Activated naive CD4-positive, alpha-beta T cell treated with anti-CD3 and anti-CD28 coated beads, Interleukin-2, amount 50 U/mL, for 16 hours (primary cell): ENCODE results near the gene HOXC5.
A peak's percentile ranks its signal among the peaks of the same experiment; 100 is the strongest.

Source experiments
- DNase-seq: peaks from one replicate; pipeline ENCODE4 v3.0.0-alpha.2; 2020

The HOXC5 gene

DNA sequence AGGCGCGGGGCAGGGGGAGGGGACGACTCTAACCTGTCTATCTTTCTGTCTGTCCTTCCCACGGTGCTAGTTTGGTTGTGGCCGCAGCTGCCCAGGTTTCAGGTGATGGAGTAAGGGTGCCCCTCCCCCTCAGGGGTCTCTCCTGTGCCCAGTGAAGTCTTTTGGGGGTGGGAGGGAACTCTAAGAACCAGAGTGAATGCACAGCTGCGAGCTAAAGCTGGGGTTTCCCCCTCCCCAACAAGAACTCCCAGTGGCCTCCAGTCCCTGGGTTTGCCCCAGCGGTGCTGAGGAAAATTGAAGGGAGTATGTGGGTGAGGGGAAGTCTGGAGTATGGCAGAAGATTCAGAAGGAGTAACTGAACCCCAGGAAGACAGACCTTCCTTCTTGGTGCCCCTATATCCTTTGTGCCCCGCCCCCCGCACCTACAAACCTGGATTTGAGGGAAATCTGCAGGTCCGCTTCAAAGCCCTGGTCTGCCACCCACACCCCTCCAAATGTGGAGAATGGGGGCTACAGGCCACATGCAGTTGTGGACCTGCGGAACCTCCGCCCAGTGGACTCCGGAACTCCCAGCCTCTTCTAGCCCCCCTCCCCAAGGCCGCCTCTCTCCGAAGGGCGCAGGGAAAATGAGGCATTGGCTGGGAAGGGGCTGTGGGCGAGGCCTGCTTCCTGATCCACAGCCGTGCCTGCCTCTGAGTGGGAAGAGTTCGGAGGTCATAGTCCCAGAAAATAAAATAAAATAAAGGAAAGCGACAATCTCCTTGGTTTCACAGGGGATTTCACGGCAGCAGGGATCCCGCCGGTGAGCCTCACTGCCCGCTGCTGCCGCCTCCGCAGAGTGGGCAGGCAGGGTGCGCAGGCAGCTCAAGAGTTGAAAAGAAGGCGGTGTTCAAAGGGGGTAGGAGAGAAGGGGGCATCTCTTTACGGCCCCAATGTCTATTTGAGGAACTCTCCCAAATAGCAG is 36.3 kb upstream of the HOXC5 start:
- DNase-seq = no peak

DNA sequence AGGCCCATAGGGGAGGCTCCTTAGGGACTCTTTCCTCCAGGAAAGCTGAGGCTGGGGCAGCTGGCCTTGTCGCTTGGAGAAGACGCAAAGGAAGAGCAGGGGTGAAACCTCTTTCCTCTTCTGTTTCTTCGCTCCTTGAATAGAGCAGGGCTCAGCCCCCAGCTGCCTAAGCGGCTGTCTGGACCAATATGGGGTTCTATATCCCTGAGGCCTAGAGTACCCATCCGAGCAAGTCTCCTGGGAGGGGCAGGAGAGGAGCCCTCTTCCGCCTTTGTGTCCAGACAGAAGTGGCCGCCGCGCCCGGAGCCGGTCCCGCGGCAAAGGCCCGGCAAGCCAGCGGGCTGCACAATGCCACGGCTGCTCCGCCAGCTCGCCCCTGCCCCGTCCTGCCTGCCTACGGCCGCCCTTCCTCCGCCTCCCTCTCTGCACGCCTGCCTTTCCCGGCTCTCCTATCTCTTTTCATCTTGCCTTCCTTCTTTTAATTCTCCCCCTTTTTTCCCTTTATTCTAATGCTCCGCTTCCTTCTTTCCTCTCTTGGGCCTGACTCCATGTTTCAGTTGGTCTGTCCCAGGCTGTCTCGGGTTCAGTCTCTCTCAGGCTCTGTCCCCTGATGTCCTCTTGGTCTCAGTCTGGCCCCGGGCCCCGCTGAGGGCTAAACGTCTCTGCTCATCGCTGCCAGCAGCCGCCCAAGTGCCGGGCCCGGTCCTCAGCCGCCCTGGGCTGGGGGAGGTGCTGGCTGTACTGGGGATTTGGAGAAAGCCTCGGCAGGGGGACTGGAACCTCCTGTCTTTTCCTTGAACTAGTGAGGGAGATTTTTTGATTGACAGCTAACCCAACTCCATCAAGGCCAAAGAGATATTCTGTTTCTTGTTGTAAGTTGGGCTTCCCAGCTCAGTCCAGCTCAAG is 35.4 kb upstream of the HOXC5 start:
- DNase-seq = no peak

DNA sequence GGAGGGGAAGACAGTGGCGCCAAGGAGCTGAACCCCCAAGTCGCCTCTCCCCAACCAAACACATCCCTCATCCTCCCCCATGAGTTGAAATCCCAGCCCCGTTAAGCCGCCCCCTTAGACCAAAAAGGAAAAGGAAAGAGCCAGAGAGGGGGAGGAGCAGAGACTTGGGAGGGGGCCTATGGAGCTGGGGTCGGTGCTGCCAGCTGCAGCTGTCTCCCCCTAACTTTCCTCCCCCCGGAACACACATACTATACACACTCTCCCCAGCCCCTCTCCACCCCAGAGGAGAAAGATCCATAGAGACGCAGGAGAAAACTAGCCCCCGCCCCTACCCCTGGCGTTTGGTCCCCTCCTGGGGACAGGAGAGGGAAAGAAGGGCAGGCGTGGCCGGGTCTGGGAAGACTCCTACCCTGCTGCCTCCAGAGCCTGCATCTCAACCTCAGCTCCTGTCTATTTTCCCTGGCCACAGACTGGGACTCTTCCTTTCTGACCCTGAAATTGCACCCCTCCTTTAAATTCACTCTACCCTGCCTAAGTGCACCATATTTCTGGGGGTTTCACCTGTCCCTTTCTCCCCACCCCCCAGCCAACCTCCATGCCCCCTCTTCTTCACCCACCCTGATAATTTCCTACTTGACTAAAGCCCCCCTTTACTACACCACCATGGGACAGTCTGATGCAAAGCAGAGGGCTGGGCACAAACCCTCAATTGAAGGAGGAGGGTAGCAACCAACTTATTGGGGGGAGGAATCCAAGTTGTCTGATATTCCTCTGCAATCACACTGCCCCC is 34.5 kb upstream of the HOXC5 start:
- DNase-seq = no peak

DNA sequence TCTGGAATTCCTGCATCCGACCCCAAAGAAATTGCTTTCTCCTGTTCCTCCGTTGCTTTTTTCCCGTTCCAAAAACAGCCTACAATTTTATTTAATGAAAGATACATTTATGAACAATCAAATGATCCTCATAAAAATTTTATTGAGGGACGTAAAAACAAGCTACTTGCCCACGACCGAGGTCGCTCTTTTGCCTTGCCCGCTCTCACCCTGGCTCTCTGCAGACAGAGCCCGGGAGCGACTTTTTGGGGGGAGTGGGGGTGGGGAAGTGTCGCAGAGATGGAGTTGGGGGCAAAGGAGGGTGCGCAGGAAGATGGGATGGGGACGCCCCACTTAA is 34.0 kb upstream of the HOXC5 start:
- no peak for DNase-seq

DNA sequence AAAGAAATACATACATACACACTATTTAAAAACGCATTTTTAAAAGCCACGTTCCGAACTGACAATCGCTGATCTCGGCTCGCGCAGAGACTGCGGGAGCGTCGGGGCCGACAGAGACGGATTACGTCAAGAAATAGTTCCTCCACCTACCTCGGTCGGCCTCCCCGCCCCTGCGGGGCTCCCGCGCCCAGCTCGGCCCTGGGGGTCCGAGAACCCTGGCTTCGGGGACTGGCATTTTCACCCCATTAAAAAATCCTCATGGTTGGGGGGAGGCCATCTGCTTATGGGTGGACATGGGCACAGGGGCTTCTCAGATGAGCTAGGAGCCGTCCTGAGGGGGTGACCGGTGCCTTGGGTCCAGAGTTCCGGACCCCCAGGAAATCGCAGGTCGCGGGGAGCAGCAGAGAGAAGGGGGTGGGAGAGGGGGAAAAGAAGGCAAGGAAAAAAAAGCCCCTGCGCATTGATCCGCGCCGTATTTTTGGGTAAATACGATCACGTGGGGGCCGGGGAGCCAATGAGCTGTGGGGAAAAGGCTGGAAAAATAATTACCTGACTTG is 33.2 kb upstream of the HOXC5 start:
- no peak for DNase-seq

DNA sequence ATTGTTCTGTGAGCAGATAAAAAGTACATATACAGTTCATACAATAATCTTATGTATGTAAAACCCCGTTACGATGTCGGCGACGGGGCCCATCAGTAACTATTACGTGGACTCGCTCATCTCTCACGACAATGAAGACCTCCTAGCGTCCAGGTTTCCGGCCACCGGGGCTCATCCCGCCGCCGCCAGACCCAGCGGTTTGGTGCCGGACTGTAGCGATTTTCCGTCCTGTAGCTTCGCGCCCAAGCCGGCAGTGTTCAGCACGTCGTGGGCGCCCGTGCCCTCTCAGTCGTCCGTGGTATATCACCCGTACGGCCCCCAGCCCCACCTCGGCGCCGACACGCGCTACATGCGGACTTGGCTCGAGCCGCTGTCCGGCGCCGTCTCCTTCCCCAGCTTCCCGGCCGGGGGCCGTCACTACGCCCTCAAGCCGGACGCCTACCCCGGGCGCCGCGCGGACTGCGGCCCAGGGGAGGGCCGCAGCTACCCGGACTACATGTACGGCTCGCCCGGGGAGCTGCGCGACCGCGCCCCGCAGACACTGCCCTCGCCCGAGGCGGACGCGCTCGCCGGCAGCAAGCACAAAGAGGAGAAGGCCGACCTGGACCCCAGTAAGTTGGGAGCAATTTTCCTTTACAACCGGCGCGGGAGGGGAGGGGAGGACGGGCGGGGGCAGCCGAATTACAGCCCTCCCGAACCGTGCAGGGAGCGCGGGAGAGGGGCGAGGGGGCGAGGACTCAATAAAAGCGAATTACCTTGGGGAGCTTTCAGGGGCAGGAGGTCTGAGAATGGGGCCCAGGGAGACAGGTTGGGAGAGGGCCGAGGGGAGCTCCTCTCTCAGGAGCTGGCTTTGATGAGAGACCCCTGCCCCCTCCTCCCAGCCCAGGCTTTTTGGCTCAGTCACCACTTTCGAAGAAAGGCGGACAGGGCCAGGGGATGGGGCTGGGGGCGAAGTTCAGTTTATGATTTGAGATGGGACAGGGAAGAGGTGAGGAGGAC is 32.4 kb upstream of the HOXC5 start, which contains the start of gene HOXC9:
TSS of gene HOXC9 (plus strand) at position 46 of the 999 bp plus-strand sequence. CDS start at position 74, 28 bp downstream.
- DNase-seq = no peak

DNA sequence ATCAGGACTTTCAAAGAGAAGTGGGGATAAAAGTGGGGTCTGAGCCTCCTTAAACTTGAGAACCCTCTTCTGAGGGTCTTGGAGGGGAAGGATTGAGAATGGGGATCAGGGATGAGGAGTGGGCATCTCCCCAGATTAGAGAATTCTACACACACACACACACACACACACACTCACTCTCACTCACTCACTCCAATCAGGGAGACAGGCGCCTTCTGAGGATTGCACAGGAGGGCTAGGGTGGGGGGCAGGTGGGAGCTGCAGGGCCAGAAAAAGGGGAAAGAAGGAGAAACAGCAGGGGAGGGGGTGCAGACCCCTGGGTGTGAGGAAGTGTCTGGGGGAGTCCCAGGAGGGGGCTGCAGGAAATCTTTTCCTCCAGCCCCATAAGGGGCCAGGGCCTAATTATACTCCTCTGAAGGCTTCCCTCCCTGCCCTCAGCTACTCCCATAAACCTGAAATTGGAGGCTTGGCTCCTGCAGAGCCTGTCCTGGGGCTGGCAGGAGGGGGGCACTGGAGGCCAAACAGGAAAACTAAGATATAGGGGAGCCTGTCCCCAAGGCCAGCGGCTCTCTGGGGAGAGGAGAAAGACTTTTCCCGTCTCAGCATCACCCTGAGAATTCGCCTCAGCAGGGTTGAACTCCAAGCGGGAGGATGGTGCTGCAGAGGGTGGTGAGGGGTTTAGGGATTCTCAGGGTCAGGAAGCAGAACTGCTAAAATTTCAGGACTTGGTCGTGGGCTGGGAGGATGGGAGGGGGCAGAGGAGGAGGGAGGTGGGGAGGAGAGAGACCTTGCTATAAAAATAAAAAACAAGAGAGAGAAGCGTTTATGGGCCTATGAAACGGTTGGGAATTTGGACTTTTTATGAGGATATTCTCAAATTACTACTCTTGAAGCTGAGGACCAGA is 31.3 kb upstream of the HOXC5 start:
- no peak for DNase-seq

DNA sequence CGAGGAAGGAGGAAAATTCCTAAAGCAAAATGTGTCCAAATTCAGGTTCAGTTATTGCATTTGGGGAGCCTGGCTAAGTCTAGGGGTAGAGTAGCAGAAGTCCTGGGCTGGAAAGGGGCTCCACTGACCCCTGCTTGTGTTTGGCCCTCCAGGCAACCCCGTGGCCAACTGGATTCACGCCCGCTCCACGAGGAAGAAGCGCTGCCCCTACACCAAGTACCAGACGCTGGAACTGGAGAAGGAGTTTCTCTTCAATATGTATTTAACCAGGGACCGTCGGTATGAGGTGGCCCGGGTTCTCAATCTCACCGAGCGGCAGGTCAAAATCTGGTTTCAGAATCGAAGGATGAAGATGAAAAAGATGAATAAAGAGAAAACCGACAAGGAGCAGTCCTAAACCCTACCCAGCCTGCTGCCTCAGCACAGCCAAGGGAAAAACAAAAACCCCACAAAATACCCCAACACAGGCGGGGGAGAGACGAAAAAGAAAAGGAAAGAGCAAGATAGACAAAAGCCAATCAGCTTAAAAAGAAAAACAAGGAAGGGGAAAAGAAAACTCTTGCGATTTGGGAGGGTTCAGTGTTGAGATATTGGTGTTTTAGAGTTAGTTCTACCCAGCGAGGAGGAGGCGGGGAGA is 30.5 kb upstream of the HOXC5 start:
- no peak for DNase-seq

DNA sequence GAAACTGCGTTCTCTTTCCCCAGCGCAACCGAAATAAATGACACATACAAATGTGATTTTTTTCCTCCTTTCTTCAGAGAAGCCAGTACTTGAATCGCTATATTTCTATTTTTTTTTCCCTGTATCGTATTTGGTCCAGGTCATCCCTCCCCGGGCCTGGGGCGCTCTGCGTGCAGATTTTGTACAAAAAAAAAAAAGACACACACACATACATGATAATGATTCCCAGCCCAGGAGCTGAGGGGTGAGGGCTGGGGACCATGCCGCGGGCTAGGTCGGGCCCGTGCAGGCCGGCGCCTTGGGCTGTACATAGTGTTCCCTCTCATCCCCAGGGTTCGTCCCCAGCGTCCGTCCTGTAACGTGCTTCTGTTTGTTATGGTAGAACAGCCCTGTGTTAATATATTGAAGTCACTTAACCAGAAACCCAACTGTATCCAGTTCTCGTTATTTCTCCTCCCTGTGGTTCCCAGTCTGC is 29.9 kb upstream of the HOXC5 start:
- DNase-seq = no peak

DNA sequence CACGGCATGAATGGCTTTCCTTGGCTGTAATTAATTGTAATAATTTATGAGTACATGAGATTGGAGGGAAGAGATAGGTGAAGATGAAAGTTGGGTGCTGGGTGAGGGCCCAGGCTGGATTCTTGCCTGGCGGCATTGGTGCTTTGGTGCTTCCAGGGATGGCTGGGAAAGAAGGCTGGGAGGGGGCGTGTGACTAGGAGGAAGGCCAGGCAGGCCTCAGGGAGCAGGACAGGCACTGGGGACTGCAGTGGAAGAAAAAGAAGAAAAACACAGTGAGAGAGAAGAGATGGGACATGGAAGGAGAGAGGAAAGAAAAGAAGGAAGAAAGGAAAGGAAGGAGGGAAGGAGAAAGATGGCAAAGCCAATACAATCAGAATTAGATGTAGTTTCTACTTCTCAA is 29.2 kb upstream of the HOXC5 start:
- no peak for DNase-seq

DNA sequence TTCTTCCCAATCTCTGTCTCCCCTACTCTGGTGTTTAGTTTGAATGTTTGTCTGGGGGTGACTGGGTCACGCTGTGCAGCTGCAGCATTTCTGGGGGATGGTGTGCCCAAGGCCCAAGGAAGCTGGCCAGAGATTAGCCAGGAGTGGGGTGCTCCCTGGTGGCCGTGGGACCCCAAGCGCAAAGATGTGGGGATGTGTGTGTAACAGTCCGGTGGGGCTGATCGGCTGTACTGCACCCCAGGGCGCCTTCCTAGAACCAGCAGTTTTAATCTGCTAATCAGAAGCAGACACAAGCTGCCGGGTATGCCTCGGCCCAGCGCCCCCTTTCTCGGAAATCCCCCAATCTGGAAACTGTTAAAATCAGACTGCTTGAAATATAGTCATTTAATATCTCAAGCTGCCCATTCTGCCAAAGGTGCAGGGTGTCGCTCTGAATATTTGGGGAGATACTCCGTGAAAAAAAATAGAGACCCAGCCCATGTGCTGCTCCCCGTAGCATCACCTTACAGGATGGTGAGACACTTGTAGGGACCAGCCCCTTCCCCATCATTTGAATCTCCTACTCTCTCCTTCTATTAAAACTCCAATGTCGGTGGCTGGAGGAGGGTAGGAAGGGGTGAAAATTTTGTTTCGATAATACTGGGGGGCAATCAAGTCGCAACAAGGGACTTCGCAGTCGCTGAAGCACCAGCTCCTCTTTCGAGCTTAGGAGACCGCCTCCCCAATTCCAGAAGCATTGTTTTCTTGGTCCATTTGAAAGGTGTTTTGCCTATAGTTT is 28.6 kb upstream of the HOXC5 start:
- no peak for DNase-seq

DNA sequence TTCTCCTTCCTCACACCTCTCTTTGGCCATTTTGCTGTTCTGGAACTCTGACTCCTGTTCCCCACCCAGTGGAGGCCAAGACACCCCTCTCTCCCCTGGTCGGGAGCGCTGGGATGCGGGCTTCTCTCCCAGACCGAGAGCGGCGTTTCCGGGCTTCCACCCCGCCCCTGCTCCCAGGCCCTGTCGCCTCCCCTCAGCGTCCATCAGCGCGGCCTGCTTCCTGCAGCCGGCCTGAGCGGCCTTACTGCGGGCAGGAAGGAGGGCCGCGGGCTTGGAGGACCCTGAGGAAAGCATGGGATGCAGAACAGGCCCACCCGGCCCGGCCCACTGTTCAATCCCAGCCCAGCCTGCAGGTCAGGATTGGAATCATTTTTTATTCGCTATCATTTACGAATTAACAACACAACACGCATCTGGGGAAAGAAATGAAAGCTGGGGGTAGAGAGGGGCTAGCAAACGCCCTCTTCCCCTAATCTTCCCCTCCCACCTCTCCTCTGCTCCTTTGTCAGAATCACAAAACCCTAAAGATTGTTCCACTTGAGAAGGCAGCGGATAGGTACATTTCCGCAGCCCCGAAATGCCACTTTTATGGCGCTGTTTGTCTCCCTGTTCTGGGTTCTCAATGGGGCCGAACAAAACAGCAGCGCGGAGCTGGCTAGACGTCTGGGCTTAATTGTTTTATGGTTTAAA is 27.9 kb upstream of the HOXC5 start:
- DNase-seq = no peak

DNA sequence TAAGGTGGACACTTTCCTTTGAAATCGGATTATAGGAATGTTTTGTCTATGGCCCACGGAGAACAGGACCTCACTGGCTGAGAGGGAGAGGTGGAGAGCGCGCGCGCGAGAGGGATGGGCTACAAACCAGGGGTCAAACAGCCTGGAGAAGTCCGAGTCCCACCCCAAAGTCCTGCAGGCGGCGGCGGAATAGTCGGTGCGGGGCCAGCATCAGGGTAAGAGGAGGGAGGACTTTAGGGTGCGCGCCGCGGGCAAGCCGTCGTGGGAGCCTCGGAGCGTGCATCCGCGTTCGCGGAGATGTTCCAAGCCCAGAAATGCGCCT is 27.4 kb upstream of the HOXC5 start:
- DNase-seq = no peak

DNA sequence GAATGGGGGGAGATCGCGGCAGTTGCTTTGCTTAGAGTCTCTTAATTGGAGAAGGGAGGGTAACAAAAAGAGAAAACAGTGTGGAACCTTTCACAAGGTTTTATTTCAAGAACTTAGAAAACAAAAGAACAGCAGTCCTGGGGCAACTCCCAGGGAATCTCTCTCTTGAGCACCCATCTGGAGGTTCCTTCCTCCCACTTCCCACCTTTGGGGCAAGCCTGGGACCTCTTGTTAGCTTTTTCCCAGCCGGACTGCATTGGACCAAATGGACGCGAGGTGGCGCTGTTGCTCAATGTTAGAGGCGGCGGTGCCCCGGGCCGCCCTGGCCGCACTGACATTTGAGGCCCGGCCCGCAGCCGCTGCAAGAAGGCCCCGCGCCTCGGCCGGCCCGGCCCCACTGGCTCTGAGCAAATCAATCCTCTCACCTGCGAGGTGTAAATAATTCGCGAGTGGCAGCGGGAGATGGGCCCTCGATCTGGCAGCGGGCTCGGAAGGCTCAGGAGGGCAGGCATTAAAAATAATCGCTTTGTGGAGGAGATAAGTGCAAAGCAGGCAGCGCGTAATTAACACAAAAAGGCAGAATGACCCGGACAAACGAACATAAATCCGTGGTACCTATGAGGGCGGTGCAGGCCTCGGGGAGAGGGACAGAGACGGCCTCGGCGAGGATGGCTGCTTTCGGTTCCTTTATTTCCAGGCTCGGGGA is 26.8 kb upstream of the HOXC5 start:
- DNase-seq = peak; percentile 81

DNA sequence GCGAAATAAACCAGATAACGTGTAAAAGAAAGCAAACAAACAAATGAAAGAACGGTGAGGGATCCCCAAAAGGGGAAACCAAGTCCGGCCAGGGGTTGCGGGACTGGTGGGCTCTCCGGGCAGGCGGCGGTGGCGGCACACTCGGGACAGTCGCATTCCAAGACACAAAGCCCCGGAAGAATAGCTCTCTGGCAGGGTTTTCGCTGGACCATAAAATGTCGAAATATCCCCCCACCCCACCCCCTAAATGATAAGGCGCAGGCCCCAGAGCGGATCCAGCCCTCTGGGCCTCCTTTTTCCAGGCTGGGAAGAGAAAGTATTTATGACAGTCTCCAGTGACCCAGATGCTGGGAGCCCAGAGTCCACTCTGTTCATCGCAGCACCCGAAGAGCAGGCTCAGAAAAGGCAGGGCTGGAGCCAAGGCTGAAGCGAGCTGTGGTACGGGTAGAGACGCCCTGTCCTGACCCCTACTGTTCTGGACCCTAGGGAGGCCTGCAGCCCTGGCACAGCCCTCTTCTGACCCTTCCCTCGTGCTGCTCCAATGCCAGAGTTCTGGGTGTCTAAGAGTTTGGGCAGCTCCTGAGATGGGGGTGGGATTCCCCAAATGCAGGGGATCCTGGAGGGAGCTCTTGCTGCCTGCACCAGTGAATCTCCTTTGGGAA is 26.2 kb upstream of the HOXC5 start:
- no peak for DNase-seq

DNA sequence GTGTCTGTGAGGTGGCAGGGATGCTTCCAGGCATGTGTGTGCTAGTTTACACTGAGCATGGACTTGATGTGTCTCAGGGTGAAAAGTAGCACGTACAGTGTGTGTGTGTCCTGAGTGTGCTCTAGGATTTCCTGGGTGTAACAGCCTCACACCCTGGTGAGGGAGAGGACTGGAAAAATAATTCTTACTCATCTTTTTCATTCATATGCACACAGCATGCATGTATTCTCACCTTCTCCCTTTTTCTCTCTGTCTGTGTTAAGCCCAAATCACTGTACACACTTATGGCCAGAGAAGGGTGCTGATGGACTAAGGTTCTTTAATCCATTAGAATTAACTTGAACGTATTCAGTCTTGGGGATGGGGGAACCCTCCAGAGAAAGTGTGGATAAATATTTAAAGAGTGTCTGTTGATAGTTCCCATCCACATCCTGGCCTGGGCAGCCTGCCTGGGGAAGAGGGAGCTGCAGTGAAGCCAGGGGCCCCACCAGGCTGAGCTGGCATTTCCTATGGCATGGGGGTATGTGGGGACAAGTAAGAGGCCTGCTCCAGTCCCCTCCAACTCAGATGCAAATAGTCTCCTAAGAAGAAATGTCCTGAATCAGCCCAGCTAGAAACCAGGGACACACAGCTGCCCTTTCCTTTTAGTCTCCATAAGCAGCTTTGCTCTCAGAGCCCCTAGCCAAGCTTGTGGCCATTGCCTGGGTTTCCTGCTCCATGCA is 25.2 kb upstream of the HOXC5 start:
- no peak for DNase-seq

DNA sequence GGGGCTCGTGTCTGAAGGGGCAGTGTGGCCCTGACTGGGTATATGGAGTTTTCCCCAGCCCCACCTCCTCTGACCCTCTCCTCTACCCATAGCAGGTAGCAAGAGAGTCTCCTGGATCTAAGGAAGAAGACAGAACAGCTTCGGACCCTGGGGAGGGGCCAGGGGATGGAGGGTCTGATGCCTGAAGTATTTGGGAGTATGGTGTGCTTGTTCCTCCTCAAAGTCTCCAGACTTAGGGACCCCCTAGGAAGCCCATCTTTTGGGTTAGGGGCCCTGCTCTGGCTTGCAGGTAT is 24.6 kb upstream of the HOXC5 start:
- no peak for DNase-seq
